Measurements from ENCODE around the gene SRD5A3. TPM values are rescaled to one million over a fixed set of nuclear protein-coding genes. Genes with fewer than 3 reads are reported as not detected.

The SRD5A3 gene
- total RNA-seq, 1 donor from 2014 or later, result 32.4 TPM

- peaks cover 36% of the 10 kb centered on the region for H3K4me1 Mint-ChIP-seq (ENCODE audit: low read depth)
- intact Hi-C loops (cut with micrococcal nuclease), result no loop called here
- no peaks in the 10 kb centered on the region for H3K27me3 Mint-ChIP-seq (ENCODE audit: low read depth)
- H3K4me3 Mint-ChIP-seq (ENCODE audit: low read depth), result no peak overlapping the region
- no peak for DNase-seq (ENCODE audit: low spot score)
- no peaks in the 10 kb centered on the region for H3K9me3 Mint-ChIP-seq
- peaks cover 55% of the 10 kb centered on the region for H3K36me3 Mint-ChIP-seq (ENCODE audit: low read depth)
- peak overlapping the region; percentile 12 for H3K27ac Mint-ChIP-seq
Measured at GRCh38 chr4:55406545-55406944, 60.5 kb downstream of the SRD5A3 start.

GRCh38 chr4:55407119-55407518, 61.1 kb downstream of the SRD5A3 start:
- Mint-ChIP-seq H3K4me3 (ENCODE audit: low read depth) (no peak overlapping the region), H3K9me3 (no peaks in the 10 kb centered on the region), H3K4me1 (ENCODE audit: low read depth) (peaks cover 39% of the 10 kb centered on the region), H3K27me3 (ENCODE audit: low read depth) (no peaks in the 10 kb centered on the region), H3K36me3 (ENCODE audit: low read depth) (peaks cover 60% of the 10 kb centered on the region), H3K27ac (peak overlapping the region; percentile 40)
- no peak for DNase-seq (ENCODE audit: low spot score)
- intact Hi-C loops (cut with micrococcal nuclease), result no loop called here

GRCh38 chr4:55407764-55408163, 61.7 kb downstream of the SRD5A3 start:
- H3K9me3 Mint-ChIP-seq, result no peaks in the 10 kb centered on the region
- H3K27me3 Mint-ChIP-seq (ENCODE audit: low read depth), result no peaks in the 10 kb centered on the region
- intact Hi-C loops (cut with micrococcal nuclease), result no loop called here
- H3K27ac Mint-ChIP-seq, result no peak overlapping the region
- peaks cover 39% of the 10 kb centered on the region for H3K4me1 Mint-ChIP-seq (ENCODE audit: low read depth)
- H3K36me3 Mint-ChIP-seq (ENCODE audit: low read depth), result peaks cover 63% of the 10 kb centered on the region
- no peak overlapping the region for H3K4me3 Mint-ChIP-seq (ENCODE audit: low read depth)
- no peak for DNase-seq (ENCODE audit: low spot score)

- Mint-ChIP-seq H3K4me1 (ENCODE audit: low read depth) (peaks cover 35% of the 10 kb centered on the region), H3K27me3 (ENCODE audit: low read depth) (no peaks in the 10 kb centered on the region), H3K9me3 (no peaks in the 10 kb centered on the region), H3K4me3 (ENCODE audit: low read depth) (no peak overlapping the region), H3K27ac (no peak overlapping the region), H3K36me3 (ENCODE audit: low read depth) (peaks cover 50% of the 10 kb centered on the region)
- intact Hi-C loops (cut with micrococcal nuclease), result no loop called here
- no peak for DNase-seq (ENCODE audit: low spot score)
Measured at GRCh38 chr4:55409468-55410171, 63.6 kb downstream of the SRD5A3 start.

- no peaks in the 10 kb centered on the region for H3K9me3 Mint-ChIP-seq
- H3K36me3 Mint-ChIP-seq (ENCODE audit: low read depth), result peaks cover 52% of the 10 kb centered on the region
- no peak overlapping the region for H3K4me3 Mint-ChIP-seq (ENCODE audit: low read depth)
- H3K27me3 Mint-ChIP-seq (ENCODE audit: low read depth), result no peaks in the 10 kb centered on the region
- intact Hi-C loops (cut with micrococcal nuclease), result no loop called here
- H3K4me1 Mint-ChIP-seq (ENCODE audit: low read depth), result peaks cover 31% of the 10 kb centered on the region
- no peak for DNase-seq (ENCODE audit: low spot score)
- H3K27ac Mint-ChIP-seq, result no peak overlapping the region
Measured at GRCh38 chr4:55410431-55410830, 64.4 kb downstream of the SRD5A3 start.

GRCh38 chr4:55411621-55412020, 65.6 kb downstream of the SRD5A3 start:
- H3K36me3 Mint-ChIP-seq (ENCODE audit: low read depth), result peaks cover 46% of the 10 kb centered on the region
- no peak overlapping the region for H3K4me3 Mint-ChIP-seq (ENCODE audit: low read depth)
- H3K9me3 Mint-ChIP-seq, result no peaks in the 10 kb centered on the region
- no peak for DNase-seq (ENCODE audit: low spot score)
- intact Hi-C loops (cut with micrococcal nuclease), result no loop called here
- no peak overlapping the region for H3K27ac Mint-ChIP-seq
- H3K27me3 Mint-ChIP-seq (ENCODE audit: low read depth), result no peaks in the 10 kb centered on the region
- H3K4me1 Mint-ChIP-seq (ENCODE audit: low read depth), result peaks cover 22% of the 10 kb centered on the region

GRCh38 chr4:55416176-55416575, 70.1 kb downstream of the SRD5A3 start:
- Mint-ChIP-seq H3K4me1 (ENCODE audit: low read depth) (peaks cover 6% of the 10 kb centered on the region), H3K27ac (no peak overlapping the region), H3K36me3 (ENCODE audit: low read depth) (peaks cover 54% of the 10 kb centered on the region), H3K4me3 (ENCODE audit: low read depth) (no peak overlapping the region), H3K27me3 (ENCODE audit: low read depth) (no peaks in the 10 kb centered on the region), H3K9me3 (no peaks in the 10 kb centered on the region)
- DNase-seq (ENCODE audit: low spot score), result no peak
- intact Hi-C loops (cut with micrococcal nuclease), result no loop called here

Other genes starting within 250 kb of the SRD5A3 start
- not detected in 2 replicates for gene KDR, start 220.6 kb upstream of the SRD5A3 start, total RNA-seq
- gene TMEM165, start 49.7 kb downstream of the SRD5A3 start, total RNA-seq, result 89.3 and 91.4 TPM in 2 replicates
- 7.2 and 7.4 TPM in 2 replicates for gene CLOCK, start 200.7 kb downstream of the SRD5A3 start, total RNA-seq
- gene PDCL2, start 246.0 kb downstream of the SRD5A3 start, total RNA-seq, result not detected in 2 replicates